Duodenal mucosa (tissue), 2 donors: ENCODE measurements around the gene SYNJ1.
"Not testable (repeated sequence)": the region's sequence is repeated elsewhere in the genome, so short reads cannot be mapped to it uniquely, and the experiment has no call there.

ENCODE experiments used
- H3K27ac ChIP-seq: one replicate; pipeline ENCODE4 v1.7.0; 2013; ENCODE audit warnings: low read depth, low read length
- H3K27me3 ChIP-seq, 2 donors: one replicate each; pipeline ENCODE4 v1.7.0; 2013; ENCODE audit warnings: low read length in 2 of 2, control low read depth in 1 of 2; ENCODE audit not compliant: insufficient read depth in 2 of 2, control insufficient read depth in 1 of 2
- H3K36me3 ChIP-seq, 2 donors: one replicate each; pipeline ENCODE4 v1.7.0; 2013; ENCODE audit warnings: low read length in 2 of 2, control low read depth in 1 of 2; ENCODE audit not compliant: insufficient read depth in 2 of 2, control insufficient read depth in 1 of 2
- H3K4me1 ChIP-seq, 2 donors: one replicate each; pipeline ENCODE4 v1.7.0; 2013; ENCODE audit warnings: low read length in 2 of 2, control low read depth in 1 of 2; ENCODE audit not compliant: insufficient read depth in 2 of 2, control insufficient read depth in 1 of 2
- H3K4me3 ChIP-seq, 2 donors: one replicate each; pipeline ENCODE4 v1.7.0; 2013; ENCODE audit warnings: low read length in 2 of 2, low read depth in 1 of 2
- H3K9ac ChIP-seq, 2 donors: one replicate each; pipeline ENCODE4 v1.7.0; 2013; ENCODE audit warnings: low read length in 2 of 2, low read depth in 1 of 2
- H3K9me3 ChIP-seq, 2 donors: one replicate each; pipeline ENCODE4 v1.7.0; 2013; ENCODE audit warnings: low read length in 2 of 2, control low read depth in 1 of 2; ENCODE audit not compliant: control insufficient read depth in 1 of 2

SYNJ1 gene

GRCh38 chr21:32674038-32674437 lies 53.8 kb downstream of the SYNJ1 start:
- H3K4me1 ChIP-seq = peaks cover 0 to 7% of the 10 kb centered on the region in 2 donors
- H3K36me3 ChIP-seq = peaks cover 11 to 16% of the 10 kb centered on the region in 2 donors
- no peak overlapping the region for H3K4me3 ChIP-seq
- no peaks in the 10 kb centered on the region for H3K27me3 ChIP-seq
- no peaks in the 10 kb centered on the region for H3K9me3 ChIP-seq
- no peak overlapping the region for H3K27ac ChIP-seq
- no peak overlapping the region for H3K9ac ChIP-seq

DNA sequence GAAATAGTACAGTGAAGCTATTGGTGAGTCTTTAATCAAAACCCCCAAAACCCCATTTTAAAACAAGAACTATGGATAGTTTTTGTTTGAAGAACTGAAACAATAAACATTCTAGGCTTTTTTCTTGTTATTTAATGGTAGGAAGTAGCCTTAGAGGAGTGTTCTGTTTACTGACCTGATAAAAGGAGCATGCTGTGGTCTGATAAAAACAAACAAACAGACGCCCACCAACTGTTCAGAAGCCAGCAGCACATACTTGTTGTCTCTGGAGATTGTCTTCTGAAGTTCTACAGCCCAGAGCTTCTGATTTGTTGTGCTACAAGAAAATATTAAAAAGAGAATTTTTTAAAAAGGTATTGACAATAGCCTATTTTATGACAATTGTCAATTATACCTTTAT lies 61.6 kb downstream of the SYNJ1 start:
- Histone ChIP-seq H3K4me1 (no peaks in the 10 kb centered on the region), H3K27ac (no peak overlapping the region), H3K9ac (no peak overlapping the region), H3K27me3 (no peaks in the 10 kb centered on the region), H3K36me3 (peaks cover 35 to 50% of the 10 kb centered on the region in 2 donors), H3K9me3 (peaks cover 14 to 19% of the 10 kb centered on the region in 2 donors), H3K4me3 (no peak overlapping the region)

GRCh38 chr21:32664095-32664494 lies 63.7 kb downstream of the SYNJ1 start:
- Histone ChIP-seq H3K9me3 (peaks cover 14 to 19% of the 10 kb centered on the region in 2 donors), H3K36me3 (peaks cover 31 to 52% of the 10 kb centered on the region in 2 donors)
- not testable (repeated sequence) for H3K4me1 ChIP-seq, H3K27me3 ChIP-seq, H3K27ac ChIP-seq, H3K4me3 ChIP-seq, H3K9ac ChIP-seq

GRCh38 chr21:32661981-32662380 lies 65.8 kb downstream of the SYNJ1 start:
- H3K9me3 ChIP-seq = peaks cover 14 to 19% of the 10 kb centered on the region in 2 donors
- not testable (repeated sequence) for H3K9ac ChIP-seq, H3K4me1 ChIP-seq, H3K4me3 ChIP-seq, H3K27ac ChIP-seq, H3K27me3 ChIP-seq
- H3K36me3 ChIP-seq = peaks cover 32 to 65% of the 10 kb centered on the region in 2 donors

- H3K4me1 ChIP-seq, H3K4me3 ChIP-seq, H3K27me3 ChIP-seq, H3K27ac ChIP-seq, H3K9ac ChIP-seq: not testable (repeated sequence)
- Histone ChIP-seq H3K36me3 (peaks cover 32 to 59% of the 10 kb centered on the region in 2 donors), H3K9me3 (peaks cover 14 to 19% of the 10 kb centered on the region in 2 donors)
These were observed 66.6 kb downstream of the SYNJ1 start for GRCh38 chr21:32661026-32661782.

GRCh38 chr21:32658524-32658923 lies 69.3 kb downstream of the SYNJ1 start:
- Histone ChIP-seq H3K4me1 (no peaks in the 10 kb centered on the region), H3K9me3 (no peaks in the 10 kb centered on the region), H3K36me3 (peaks cover 9 to 32% of the 10 kb centered on the region in 2 donors), H3K9ac (no peak overlapping the region), H3K4me3 (no peak overlapping the region), H3K27me3 (no peaks in the 10 kb centered on the region), H3K27ac (no peak overlapping the region)

DNA sequence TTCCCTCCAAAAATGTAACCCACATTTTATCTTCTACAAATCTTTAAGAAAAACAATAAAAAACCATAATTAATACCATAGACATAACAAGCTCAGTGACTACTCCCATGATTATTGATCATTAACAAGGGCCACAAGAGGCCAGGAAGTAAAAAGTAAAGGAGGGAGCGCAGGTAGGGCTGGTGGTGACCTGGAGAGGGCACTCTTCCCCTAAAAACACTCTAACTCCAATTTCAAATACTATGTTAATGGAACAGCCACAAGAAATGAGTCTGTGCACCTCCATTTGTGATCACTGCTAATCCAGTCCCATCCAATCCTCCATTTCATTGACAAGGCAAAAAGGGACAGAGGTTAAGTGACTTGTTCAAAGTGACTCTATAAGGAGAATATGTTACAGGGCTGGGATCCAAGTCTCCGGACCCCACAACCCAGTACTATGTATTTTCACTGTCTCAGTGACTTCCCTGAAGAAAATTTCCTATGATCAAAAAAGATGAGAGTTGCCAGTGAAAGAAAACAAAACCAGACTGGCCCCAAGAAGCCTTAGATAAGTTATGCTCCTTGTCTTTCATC lies 74.4 kb downstream of the SYNJ1 start:
- Histone ChIP-seq H3K27ac (no peak overlapping the region), H3K27me3 (no peaks in the 10 kb centered on the region), H3K9me3 (no peaks in the 10 kb centered on the region), H3K4me3 (no peak overlapping the region), H3K4me1 (no peaks in the 10 kb centered on the region), H3K36me3 (peaks cover 8 to 14% of the 10 kb centered on the region in 2 donors), H3K9ac (no peak overlapping the region)

- Histone ChIP-seq H3K4me1 (no peaks in the 10 kb centered on the region), H3K4me3 (no peak overlapping the region), H3K27me3 (no peaks in the 10 kb centered on the region), H3K9me3 (no peaks in the 10 kb centered on the region), H3K9ac (no peak overlapping the region), H3K36me3 (peaks cover 10 to 13% of the 10 kb centered on the region in 2 donors), H3K27ac (no peak overlapping the region)
These were observed 79.6 kb downstream of the SYNJ1 start for GRCh38 chr21:32648165-32648564.

- Histone ChIP-seq H3K4me1 (no peaks in the 10 kb centered on the region), H3K9ac (no peak overlapping the region), H3K27ac (no peak overlapping the region), H3K36me3 (peaks cover 8 to 23% of the 10 kb centered on the region in 2 donors), H3K4me3 (no peak overlapping the region), H3K27me3 (no peaks in the 10 kb centered on the region), H3K9me3 (no peaks in the 10 kb centered on the region)
These were observed 82.3 kb downstream of the SYNJ1 start for GRCh38 chr21:32645261-32646182.
